Fibroblast of lung (primary cell): ENCODE results near the gene KDM7A. TPM values are rescaled to one million over a fixed set of nuclear protein-coding genes. Genes with fewer than 3 reads are reported as not detected.

Experiments
- DNase-seq, 2 donors: peaks; one replicate each; pipeline versions ENCODE4 v3.0.0 to v3.0.0-alpha.2; 2010; ENCODE audit warnings: low read depth in 2 of 2
- H2AFZ ChIP-seq: 2 replicates; pipeline ENCODE4 v1.5.1; 2012; ENCODE audit warnings: low read length, control low read depth, inconsistent platforms
- H3K27ac ChIP-seq: 2 replicates; pipeline ENCODE4 v1.5.1; 2011; ENCODE audit warnings: low read length, control low read depth; ENCODE audit not compliant: insufficient read depth
- H3K27me3 ChIP-seq: 2 replicates; pipeline ENCODE4 v1.5.1; 2011; ENCODE audit warnings: mild to moderate bottlenecking, low read length; ENCODE audit not compliant: control insufficient read depth, insufficient read depth
- H3K36me3 ChIP-seq: 2 replicates; pipeline ENCODE4 v1.5.1; 2011; ENCODE audit warnings: low read length; ENCODE audit not compliant: control insufficient read depth, insufficient read depth
- H3K4me1 ChIP-seq: 2 replicates; pipeline ENCODE4 v1.5.1; 2011; ENCODE audit warnings: low read length; ENCODE audit not compliant: control insufficient read depth, insufficient read depth; ENCODE audit errors: extremely low read depth
- H3K4me2 ChIP-seq: 2 replicates; pipeline ENCODE4 v1.5.1; 2011; ENCODE audit warnings: low read length, control low read depth; ENCODE audit not compliant: insufficient read depth; ENCODE audit errors: extremely low read depth
- H3K4me3 ChIP-seq, 4 experiments: fragments of 200-600 bp in 1 of 4; sonication (generic) in 1 of 4; replicated peaks in 1 of 4; 2 replicates each; pipeline ENCODE4 v1.5.1; 2011 to 2016; ENCODE audit warnings: low read length in 4 of 4, low read depth in 3 of 4, mild to moderate bottlenecking in 3 of 4, control low read depth in 2 of 4, inconsistent platforms in 1 of 4, mixed read lengths in 1 of 4; ENCODE audit not compliant: insufficient read depth in 1 of 4; ENCODE audit errors: control extremely low read depth in 1 of 4
- H3K79me2 ChIP-seq: 2 replicates; pipeline ENCODE4 v1.5.1; 2012; ENCODE audit warnings: mild to moderate bottlenecking, low read length, inconsistent platforms; ENCODE audit not compliant: control insufficient read depth, insufficient read depth
- H3K9ac ChIP-seq: 2 replicates; pipeline ENCODE4 v1.5.1; 2011; ENCODE audit warnings: mild to moderate bottlenecking, low read length, control low read depth; ENCODE audit not compliant: insufficient read depth
- H3K9me3 ChIP-seq: 2 replicates; pipeline ENCODE4 v1.5.1; 2012; ENCODE audit warnings: low read depth, low read length; ENCODE audit not compliant: control insufficient read depth, insufficient read depth
- H4K20me1 ChIP-seq: 2 replicates; pipeline ENCODE4 v1.5.1; 2011; ENCODE audit warnings: low read length; ENCODE audit not compliant: control insufficient read depth, insufficient read depth; ENCODE audit errors: extremely low read depth
- EZH2 ChIP-seq: IDR thresholded peaks from 2 replicates; pipeline ENCODE4 v1.5.1; 2012; ENCODE audit warnings: low read length, control low read depth, mild to moderate bottlenecking; ENCODE audit errors: missing control alignments
- polyA plus RNA-seq, 2 donors: library from polyadenylated mRNA; depleted of rRNA in 1 of 2; stranded (reverse) in 1 of 2; unstranded in 1 of 2; fragments of >200 nt; gene quantifications; 2 replicates each; pipeline ENCODE4 v1.2.1, GENCODE V29; 2011 to 2012; ENCODE audit warnings: missing spikeins in 1 of 2
- total RNA-seq: library from RNA; depleted of rRNA; stranded (reverse); fragments of >200 nt; gene quantifications from 2 replicates; pipeline ENCODE4 v1.2.1, GENCODE V29; 2014
- TF ChIP-seq, protein P1 (sequence below), 2 donors: IDR thresholded peaks in 1 of 2; conservative IDR thresholded peaks in 1 of 2; 1 replicate in 1 of 2; 2 replicates in 1 of 2; pipeline ENCODE4 v1.5.1; 2011 to 2012; ENCODE audit warnings: low read length in 2 of 2, control low read depth in 1 of 2, inconsistent platforms in 1 of 2, low read depth in 1 of 2, mild to moderate bottlenecking in 1 of 2

Gene KDM7A
- total and polyA plus RNA-seq, 2 donors (not counting 1 experiment from before 2014, with no cell fraction given): 1.9 to 4.8 TPM

DNA sequence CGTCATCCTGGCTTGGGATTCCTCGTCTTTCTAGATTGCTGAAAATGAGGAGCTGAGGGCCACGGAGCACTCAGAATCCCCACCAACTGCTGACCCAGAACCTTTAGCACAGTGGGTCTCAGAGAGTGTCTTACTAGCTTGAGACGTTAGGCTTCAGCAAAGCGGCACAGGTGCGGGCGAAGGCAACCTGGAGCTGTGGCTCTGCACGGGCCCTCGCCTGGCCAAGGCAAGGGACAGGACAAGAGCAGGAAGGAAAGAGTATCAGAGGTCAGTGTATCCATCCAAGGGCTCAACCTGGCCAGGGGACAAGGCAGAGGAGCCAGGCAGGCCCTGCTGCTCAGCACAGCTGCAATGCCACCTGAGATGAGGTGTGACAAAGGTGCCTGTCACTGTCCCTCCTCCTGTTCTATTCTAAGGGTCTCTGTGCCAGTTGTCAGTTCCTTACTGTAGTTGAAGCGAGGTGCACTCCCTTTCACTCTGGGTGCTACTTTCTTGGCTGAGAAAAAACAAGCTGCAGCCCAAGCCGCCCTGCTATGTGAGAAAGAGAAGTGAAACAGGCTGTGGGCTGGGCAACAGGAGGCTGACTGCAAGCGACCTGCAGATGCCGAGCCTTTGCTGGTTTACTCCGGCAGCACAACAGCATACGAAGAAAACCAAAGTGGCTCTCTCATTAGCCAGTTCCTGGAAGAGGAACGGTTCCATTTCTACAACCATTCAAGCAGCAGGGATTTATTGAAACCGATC, 33.3 kb upstream of the KDM7A start:
- Histone ChIP-seq H3K27ac (no peak overlapping the region), H2AFZ (no peak overlapping the region), H3K9me3 (no peaks in the 10 kb centered on the region), H3K4me2 (no peak overlapping the region), H3K4me1 (no peaks in the 10 kb centered on the region), H3K27me3 (peaks cover 2% of the 10 kb centered on the region), H4K20me1 (no peaks in the 10 kb centered on the region), H3K9ac (no peak overlapping the region), H3K36me3 (no peaks in the 10 kb centered on the region), H3K79me2 (no peaks in the 10 kb centered on the region), H3K4me3 (no peak overlapping the region)
- TF ChIP-seq, protein P1, sequence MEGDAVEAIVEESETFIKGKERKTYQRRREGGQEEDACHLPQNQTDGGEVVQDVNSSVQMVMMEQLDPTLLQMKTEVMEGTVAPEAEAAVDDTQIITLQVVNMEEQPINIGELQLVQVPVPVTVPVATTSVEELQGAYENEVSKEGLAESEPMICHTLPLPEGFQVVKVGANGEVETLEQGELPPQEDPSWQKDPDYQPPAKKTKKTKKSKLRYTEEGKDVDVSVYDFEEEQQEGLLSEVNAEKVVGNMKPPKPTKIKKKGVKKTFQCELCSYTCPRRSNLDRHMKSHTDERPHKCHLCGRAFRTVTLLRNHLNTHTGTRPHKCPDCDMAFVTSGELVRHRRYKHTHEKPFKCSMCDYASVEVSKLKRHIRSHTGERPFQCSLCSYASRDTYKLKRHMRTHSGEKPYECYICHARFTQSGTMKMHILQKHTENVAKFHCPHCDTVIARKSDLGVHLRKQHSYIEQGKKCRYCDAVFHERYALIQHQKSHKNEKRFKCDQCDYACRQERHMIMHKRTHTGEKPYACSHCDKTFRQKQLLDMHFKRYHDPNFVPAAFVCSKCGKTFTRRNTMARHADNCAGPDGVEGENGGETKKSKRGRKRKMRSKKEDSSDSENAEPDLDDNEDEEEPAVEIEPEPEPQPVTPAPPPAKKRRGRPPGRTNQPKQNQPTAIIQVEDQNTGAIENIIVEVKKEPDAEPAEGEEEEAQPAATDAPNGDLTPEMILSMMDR (conservative IDR thresholded peaks at IDR 0.05 in 1 of 2, IDR thresholded peaks at IDR 0.05 in 1 of 2; ENCODE audit: low read depth in 1 of 2, low read length in 2 of 2): no peak
- no peak for TF ChIP-seq EZH2
- DNase-seq: no peak

DNA sequence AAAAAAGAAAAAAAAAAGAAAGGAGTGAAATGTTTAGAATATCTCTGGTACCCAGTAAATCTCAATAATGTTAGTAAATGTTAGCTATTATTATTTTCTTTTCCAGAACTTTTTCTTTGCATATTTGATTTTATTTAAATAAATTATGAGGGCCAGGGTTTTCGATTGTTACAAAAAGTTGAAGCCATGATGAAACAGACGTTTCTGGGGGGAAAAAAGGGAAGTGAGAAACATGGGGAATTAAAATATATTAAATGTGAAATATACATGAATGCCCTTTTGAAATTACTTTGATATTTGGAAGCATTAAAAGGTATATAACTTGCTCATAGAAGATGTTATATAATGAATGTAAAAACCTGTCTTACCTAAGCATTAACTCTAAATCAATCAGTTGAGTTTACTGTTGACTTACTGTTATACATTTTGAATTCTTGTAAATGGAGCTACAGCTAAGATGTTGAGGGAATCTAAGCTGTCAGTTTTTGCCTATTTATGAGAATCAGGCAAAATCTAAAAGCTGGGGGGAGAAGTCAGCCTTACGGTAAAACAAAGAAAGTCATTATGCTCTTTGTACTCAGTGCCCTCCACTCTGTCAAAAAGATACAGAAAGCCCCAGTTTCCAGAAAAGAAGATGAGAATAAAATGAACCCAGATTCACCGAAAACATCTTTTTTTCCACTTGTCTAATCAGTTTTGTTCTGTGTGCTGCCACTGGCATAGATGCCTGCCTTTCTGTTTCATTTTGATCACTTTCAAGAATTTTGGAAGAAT, 30.0 kb upstream of the KDM7A start:
- peaks cover 2% of the 10 kb centered on the region for H3K27me3 ChIP-seq
- TF ChIP-seq EZH2: no peak
- TF ChIP-seq, protein P1 (conservative IDR thresholded peaks at IDR 0.05 in 1 of 2, IDR thresholded peaks at IDR 0.05 in 1 of 2; ENCODE audit: low read depth in 1 of 2, low read length in 2 of 2): no peak
- H3K4me1 ChIP-seq: no peaks in the 10 kb centered on the region
- H3K9me3 ChIP-seq: no peaks in the 10 kb centered on the region
- H3K4me2 ChIP-seq: no peak overlapping the region
- H3K27ac ChIP-seq: no peak overlapping the region
- no peak for DNase-seq
- H3K9ac ChIP-seq: no peak overlapping the region
- no peaks in the 10 kb centered on the region for H3K79me2 ChIP-seq
- H4K20me1 ChIP-seq: no peaks in the 10 kb centered on the region
- no peaks in the 10 kb centered on the region for H3K36me3 ChIP-seq
- H2AFZ ChIP-seq: no peak overlapping the region
- no peak overlapping the region for H3K4me3 ChIP-seq

DNA sequence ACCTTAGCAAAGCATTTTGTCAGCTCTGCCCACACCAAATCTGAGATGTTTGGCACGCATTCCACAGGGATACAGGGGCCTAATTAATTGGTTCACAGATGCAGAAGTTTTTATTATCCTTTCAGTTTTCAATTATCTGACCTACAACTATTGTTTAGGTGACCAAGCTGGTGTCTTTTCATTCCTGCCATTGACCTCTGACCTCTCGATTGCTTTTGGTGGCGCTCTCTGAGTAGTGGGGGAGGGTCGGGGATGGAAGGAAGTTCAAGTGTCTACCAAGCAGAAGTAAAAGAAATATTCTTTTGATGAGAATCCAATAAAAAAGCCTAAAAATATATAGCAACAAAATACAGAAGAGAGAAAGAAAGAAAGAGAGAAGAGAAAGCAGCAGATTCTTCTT, 28.8 kb upstream of the KDM7A start:
- no peak overlapping the region for H3K4me3 ChIP-seq
- TF ChIP-seq, protein P1 (conservative IDR thresholded peaks at IDR 0.05 in 1 of 2, IDR thresholded peaks at IDR 0.05 in 1 of 2; ENCODE audit: low read depth in 1 of 2, low read length in 2 of 2): no peak
- TF ChIP-seq EZH2: no peak
- no peaks in the 10 kb centered on the region for H3K9me3 ChIP-seq
- H3K27me3 ChIP-seq: peaks cover 2% of the 10 kb centered on the region
- no peaks in the 10 kb centered on the region for H3K36me3 ChIP-seq
- no peaks in the 10 kb centered on the region for H3K79me2 ChIP-seq
- H3K4me1 ChIP-seq: no peaks in the 10 kb centered on the region
- DNase-seq: no peak
- H3K4me2 ChIP-seq: no peak overlapping the region
- no peak overlapping the region for H3K27ac ChIP-seq
- no peak overlapping the region for H2AFZ ChIP-seq
- no peak overlapping the region for H3K9ac ChIP-seq
- no peaks in the 10 kb centered on the region for H4K20me1 ChIP-seq
